Measurements from ENCODE around the gene PKM.

DNA sequence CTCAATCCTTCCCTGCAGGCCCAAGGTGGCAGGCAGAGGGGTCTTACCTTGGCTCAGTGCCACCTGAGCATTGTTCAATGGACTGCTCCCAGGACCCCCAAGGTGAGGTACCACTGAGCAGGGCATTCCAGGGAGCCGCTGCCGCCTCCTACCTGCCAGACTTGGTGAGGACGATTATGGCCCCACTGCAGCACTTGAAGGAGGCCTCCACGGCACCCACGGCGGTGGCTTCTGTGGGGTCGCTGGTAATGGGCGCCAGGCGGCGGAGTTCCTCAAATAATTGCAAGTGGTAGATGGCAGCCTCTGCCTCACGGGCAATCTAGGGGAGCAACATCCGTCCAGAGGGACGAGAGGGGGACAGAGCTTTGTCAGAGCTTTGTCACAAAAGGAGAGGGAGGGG lies 28.7 kb downstream of the PKM start:
- TF ChIP-seq, protein P1, sequence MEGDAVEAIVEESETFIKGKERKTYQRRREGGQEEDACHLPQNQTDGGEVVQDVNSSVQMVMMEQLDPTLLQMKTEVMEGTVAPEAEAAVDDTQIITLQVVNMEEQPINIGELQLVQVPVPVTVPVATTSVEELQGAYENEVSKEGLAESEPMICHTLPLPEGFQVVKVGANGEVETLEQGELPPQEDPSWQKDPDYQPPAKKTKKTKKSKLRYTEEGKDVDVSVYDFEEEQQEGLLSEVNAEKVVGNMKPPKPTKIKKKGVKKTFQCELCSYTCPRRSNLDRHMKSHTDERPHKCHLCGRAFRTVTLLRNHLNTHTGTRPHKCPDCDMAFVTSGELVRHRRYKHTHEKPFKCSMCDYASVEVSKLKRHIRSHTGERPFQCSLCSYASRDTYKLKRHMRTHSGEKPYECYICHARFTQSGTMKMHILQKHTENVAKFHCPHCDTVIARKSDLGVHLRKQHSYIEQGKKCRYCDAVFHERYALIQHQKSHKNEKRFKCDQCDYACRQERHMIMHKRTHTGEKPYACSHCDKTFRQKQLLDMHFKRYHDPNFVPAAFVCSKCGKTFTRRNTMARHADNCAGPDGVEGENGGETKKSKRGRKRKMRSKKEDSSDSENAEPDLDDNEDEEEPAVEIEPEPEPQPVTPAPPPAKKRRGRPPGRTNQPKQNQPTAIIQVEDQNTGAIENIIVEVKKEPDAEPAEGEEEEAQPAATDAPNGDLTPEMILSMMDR (IDR thresholded peaks at IDR 0.05): no peak
- TF ChIP-seq ZFX (IDR thresholded peaks at IDR 0.05; ENCODE audit: borderline replicate concordance): no peak

Data from 22Rv1 (cell line).